PC-3 (cell line): ENCODE data around the gene PLCB4. TPM values are rescaled to one million over a fixed set of nuclear protein-coding genes. Genes with fewer than 3 reads are reported as not detected.
A peak's percentile ranks its signal among the peaks of the same experiment; 100 is the strongest.

Experiments used
- ATAC-seq: fragments of 200-7000 bp; cut with Tn5 transposase; 2 replicates; pipeline ENCODE4 v1.9.1; 2020; ENCODE audit warnings: mild to moderate bottlenecking, moderate library complexity
- BruUV-seq: library from RNA; stranded (reverse); fragments of 400-500 nt; replicated peaks from 2 replicates; lab custom pipeline; 2021; lab: Mats Ljungman, UMichigan
- CTCF ChIA-PET: fragments of 300-600 bp; sonication (Branson Sonifier 250); formaldehyde crosslinking; loops from one replicate; lab custom pipeline; 2022; ENCODE audit warnings: antibody characterized with exemption; lab: Charles Lee
- POLR2A ChIA-PET: fragments of 300-600 bp; sonication (Branson Sonifier 250); formaldehyde crosslinking; loops from one replicate; lab custom pipeline; 2022; ENCODE audit warnings: antibody characterized with exemption; ENCODE audit not compliant: unreplicated experiment; lab: Charles Lee
- DNase-seq: peaks from one replicate; pipeline ENCODE4 v3.0.0-alpha.2; 2015
- H2AFZ ChIP-seq: fragments of 300-600 bp; sonication (generic); 2 replicates; pipeline ENCODE4 v1.6.0; 2016; ENCODE audit warnings: antibody characterized with exemption, low read length
- H3F3A ChIP-seq: fragments of 300-600 bp; sonication (generic); one replicate; pipeline ENCODE4 v1.6.0; 2017; ENCODE audit warnings: antibody characterized with exemption, low read length, control low read depth, mild to moderate bottlenecking; ENCODE audit not compliant: unreplicated experiment
- H3K27ac ChIP-seq: fragments of 300-600 bp; sonication (generic); 2 replicates; pipeline ENCODE4 v1.5.1; 2016; ENCODE audit warnings: mild to moderate bottlenecking, low read length
- H3K27me3 ChIP-seq: fragments of 300-600 bp; sonication (generic); 2 replicates; pipeline ENCODE4 v1.6.1; 2016; ENCODE audit warnings: low read length, mixed read lengths
- H3K36me3 ChIP-seq: fragments of 300-600 bp; sonication (generic); 2 replicates; pipeline ENCODE4 v1.6.1; 2016; ENCODE audit warnings: low read depth, mixed run types, low read length, mixed read lengths
- H3K4me1 ChIP-seq: fragments of 300-600 bp; sonication (generic); 2 replicates; pipeline ENCODE4 v1.5.1; 2016; ENCODE audit warnings: low read length; ENCODE audit not compliant: insufficient read depth
- H3K4me2 ChIP-seq: fragments of 300-600 bp; sonication (generic); 2 replicates; pipeline ENCODE4 v1.6.0; 2016; ENCODE audit warnings: low read length
- H3K4me3 ChIP-seq: fragments of 300-600 bp; sonication (generic); 2 replicates; pipeline ENCODE4 v1.5.1; 2016; ENCODE audit warnings: mild to moderate bottlenecking, low read length, mixed read lengths
- H3K79me2 ChIP-seq: fragments of 300-600 bp; sonication (generic); 2 replicates; pipeline ENCODE4 v1.6.1; 2017; ENCODE audit warnings: low read length, mixed read lengths
- H3K9ac ChIP-seq: fragments of 300-600 bp; sonication (generic); 2 replicates; pipeline ENCODE4 v1.6.0; 2016; ENCODE audit warnings: mild to moderate bottlenecking, low read length
- H3K9me2 ChIP-seq: fragments of 300-600 bp; sonication (generic); replicated peaks from 2 replicates; pipeline ENCODE4 v1.6.1; 2016; ENCODE audit warnings: mixed run types, low read length, mixed read lengths
- H3K9me3 ChIP-seq: fragments of 300-600 bp; sonication (generic); 2 replicates; pipeline ENCODE4 v1.6.1; 2016; ENCODE audit warnings: low read length, mixed read lengths
- H4K20me1 ChIP-seq: fragments of 300-600 bp; sonication (generic); 2 replicates; pipeline ENCODE4 v1.6.1; 2016; ENCODE audit warnings: low read length, mixed read lengths
- EZH2 ChIP-seq: fragments of 300-600 bp; sonication (generic); IDR thresholded peaks from one replicate; pipeline ENCODE4 v1.6.1; 2017; ENCODE audit warnings: antibody characterized with exemption, mild to moderate bottlenecking, low read length; ENCODE audit not compliant: unreplicated experiment
- EZH2phosphoT487 ChIP-seq: fragments of 300-600 bp; sonication (generic); IDR thresholded peaks from 2 replicates; pipeline ENCODE4 v1.6.1; 2018; ENCODE audit warnings: mild to moderate bottlenecking, antibody characterized with exemption, low read length, borderline replicate concordance
- intact Hi-C: fragments of 100-400 bp; cut with micrococcal nuclease; formaldehyde crosslinking; loops from 2 replicates; pipeline ENCODE4 v1.9.0; 2023
- total RNA-seq: library from RNA; depleted of rRNA; stranded (reverse); fragments of >200 nt; gene quantifications from 2 replicates; pipeline ENCODE4 v1.2.3, GENCODE V29; 2014
- TF ChIP-seq, protein P1 (sequence below): fragments of 300-600 bp; sonication (generic); conservative IDR thresholded peaks from 2 replicates; pipeline ENCODE4 v1.5.1; 2017; ENCODE audit warnings: antibody characterized with exemption, low read depth, mild to moderate bottlenecking, low read length

PLCB4 gene
- total RNA-seq, 1 experiment from 2014 or later = 25.4 TPM

DNA sequence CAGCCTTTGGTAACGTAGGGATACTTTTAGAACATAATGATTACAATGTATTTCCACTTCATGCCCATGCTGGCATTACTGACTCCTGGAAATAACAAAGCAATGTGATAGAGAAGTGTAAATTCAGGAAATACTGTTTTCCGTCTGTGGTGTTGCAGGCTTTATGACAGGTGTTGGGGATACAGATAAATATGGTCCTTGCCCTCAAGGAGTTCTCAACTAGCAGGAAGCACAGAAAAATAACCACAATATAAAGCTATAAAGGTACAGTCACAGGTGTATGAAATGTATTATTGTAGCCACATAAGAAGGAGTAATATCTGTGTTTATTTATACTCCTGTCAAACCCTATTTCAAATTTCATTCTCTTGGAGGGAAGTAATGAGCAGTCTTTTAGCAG lies 432.6 kb downstream of the PLCB4 start:
- no peaks in the 10 kb centered on the region for H3K9me3 ChIP-seq
- no peak overlapping the region for H3K9ac ChIP-seq
- no peaks in the 10 kb centered on the region for H3F3A ChIP-seq
- no peaks in the 10 kb centered on the region for H3K79me2 ChIP-seq
- H4K20me1 ChIP-seq = no peaks in the 10 kb centered on the region
- H3K4me2 ChIP-seq = no peak overlapping the region
- DNase-seq = no peak
- no peak for ATAC-seq
- ChIA-PET CTCF (no interaction called here), POLR2A (no interaction called here)
- H3K36me3 ChIP-seq = no peaks in the 10 kb centered on the region
- H3K4me3 ChIP-seq = no peak overlapping the region
- TF ChIP-seq, protein P1, sequence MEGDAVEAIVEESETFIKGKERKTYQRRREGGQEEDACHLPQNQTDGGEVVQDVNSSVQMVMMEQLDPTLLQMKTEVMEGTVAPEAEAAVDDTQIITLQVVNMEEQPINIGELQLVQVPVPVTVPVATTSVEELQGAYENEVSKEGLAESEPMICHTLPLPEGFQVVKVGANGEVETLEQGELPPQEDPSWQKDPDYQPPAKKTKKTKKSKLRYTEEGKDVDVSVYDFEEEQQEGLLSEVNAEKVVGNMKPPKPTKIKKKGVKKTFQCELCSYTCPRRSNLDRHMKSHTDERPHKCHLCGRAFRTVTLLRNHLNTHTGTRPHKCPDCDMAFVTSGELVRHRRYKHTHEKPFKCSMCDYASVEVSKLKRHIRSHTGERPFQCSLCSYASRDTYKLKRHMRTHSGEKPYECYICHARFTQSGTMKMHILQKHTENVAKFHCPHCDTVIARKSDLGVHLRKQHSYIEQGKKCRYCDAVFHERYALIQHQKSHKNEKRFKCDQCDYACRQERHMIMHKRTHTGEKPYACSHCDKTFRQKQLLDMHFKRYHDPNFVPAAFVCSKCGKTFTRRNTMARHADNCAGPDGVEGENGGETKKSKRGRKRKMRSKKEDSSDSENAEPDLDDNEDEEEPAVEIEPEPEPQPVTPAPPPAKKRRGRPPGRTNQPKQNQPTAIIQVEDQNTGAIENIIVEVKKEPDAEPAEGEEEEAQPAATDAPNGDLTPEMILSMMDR = no peak
- TF ChIP-seq EZH2 = no peak
- TF ChIP-seq EZH2phosphoT487 = no peak
- no peaks in the 10 kb centered on the region for H3K4me1 ChIP-seq
- intact Hi-C loops = no loop called here
- no peaks in the 10 kb centered on the region for H3K9me2 ChIP-seq
- no peak overlapping the region for H3K27ac ChIP-seq
- no TSS peak for BruUV-seq
- no peak overlapping the region for H2AFZ ChIP-seq
- no peaks in the 10 kb centered on the region for H3K27me3 ChIP-seq

DNA sequence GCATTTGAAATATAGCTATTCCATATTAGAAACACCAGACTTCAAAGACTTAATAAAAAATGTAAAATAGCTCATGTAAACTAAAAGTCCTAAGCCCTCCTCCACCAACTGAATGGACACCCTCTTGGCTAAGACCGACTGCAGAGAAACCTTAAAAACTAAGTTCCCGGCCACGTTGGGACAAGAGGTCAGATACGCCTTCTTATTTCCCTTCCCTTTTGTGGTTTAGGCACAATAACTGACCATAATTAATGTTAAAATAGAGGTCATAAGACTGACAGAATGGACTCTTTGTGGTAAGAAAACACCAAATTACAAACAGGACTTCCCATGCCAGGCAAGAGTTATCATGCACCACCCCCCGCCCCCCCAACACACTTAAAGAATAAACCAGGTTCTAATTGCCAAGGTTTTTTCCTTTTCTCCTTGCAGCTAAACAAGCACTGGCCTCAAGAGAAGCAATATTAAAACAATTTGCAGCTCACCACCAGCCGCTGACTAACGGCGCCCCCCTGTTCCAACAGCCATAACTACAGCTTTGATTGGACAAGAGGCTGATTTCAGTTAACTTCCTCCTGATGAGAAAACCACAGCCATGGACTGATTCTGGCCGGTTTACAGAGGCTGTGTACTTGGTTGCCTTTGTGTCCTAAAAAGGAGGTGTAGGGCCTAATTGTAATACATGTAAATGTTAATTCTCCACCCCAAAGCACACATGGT lies 434.8 kb downstream of the PLCB4 start:
- Histone ChIP-seq H3K4me3 (no peak overlapping the region), H3K4me2 (no peak overlapping the region), H3F3A (no peaks in the 10 kb centered on the region), H4K20me1 (no peaks in the 10 kb centered on the region), H3K36me3 (no peaks in the 10 kb centered on the region), H3K79me2 (no peaks in the 10 kb centered on the region), H3K9me3 (no peaks in the 10 kb centered on the region), H3K27ac (no peak overlapping the region), H3K27me3 (no peaks in the 10 kb centered on the region), H2AFZ (no peak overlapping the region), H3K9me2 (no peaks in the 10 kb centered on the region), H3K4me1 (no peaks in the 10 kb centered on the region), H3K9ac (no peak overlapping the region)
- BruUV-seq = no TSS peak
- DNase-seq = no peak
- ChIA-PET CTCF (interaction anchor here (0.6 kb wide), 1 partner anchor 747 kb away, joined by 12 read pairs; no protein-coding TSS in a partner anchor), POLR2A (no interaction called here)
- no peak for ATAC-seq
- intact Hi-C loops = no loop called here
- TF ChIP-seq EZH2 = no peak
- TF ChIP-seq, protein P1 = peak; percentile 46; the same call in 1 of the 2 replicates
- no peak for TF ChIP-seq EZH2phosphoT487

- H3K4me3 ChIP-seq = no peak overlapping the region
- ChIA-PET POLR2A (no interaction called here), CTCF (no interaction called here)
- H2AFZ ChIP-seq = no peak overlapping the region
- no peaks in the 10 kb centered on the region for H3K36me3 ChIP-seq
- no peak overlapping the region for H3K4me2 ChIP-seq
- no peaks in the 10 kb centered on the region for H4K20me1 ChIP-seq
- intact Hi-C loops = no loop called here
- no peak for ATAC-seq
- H3K9ac ChIP-seq = no peak overlapping the region
- H3K4me1 ChIP-seq = no peaks in the 10 kb centered on the region
- no peaks in the 10 kb centered on the region for H3F3A ChIP-seq
- no TSS peak for BruUV-seq
- DNase-seq = no peak
- H3K27me3 ChIP-seq = no peaks in the 10 kb centered on the region
- no peaks in the 10 kb centered on the region for H3K9me3 ChIP-seq
- no peaks in the 10 kb centered on the region for H3K79me2 ChIP-seq
- H3K27ac ChIP-seq = no peak overlapping the region
- H3K9me2 ChIP-seq = no peaks in the 10 kb centered on the region
- TF ChIP-seq EZH2 (no peak), EZH2phosphoT487 (no peak)
These were observed 437.5 kb downstream of the PLCB4 start for GRCh38 chr20:9506280-9506821.
